ENCODE results near the gene AFM.

The AFM gene, protein sequence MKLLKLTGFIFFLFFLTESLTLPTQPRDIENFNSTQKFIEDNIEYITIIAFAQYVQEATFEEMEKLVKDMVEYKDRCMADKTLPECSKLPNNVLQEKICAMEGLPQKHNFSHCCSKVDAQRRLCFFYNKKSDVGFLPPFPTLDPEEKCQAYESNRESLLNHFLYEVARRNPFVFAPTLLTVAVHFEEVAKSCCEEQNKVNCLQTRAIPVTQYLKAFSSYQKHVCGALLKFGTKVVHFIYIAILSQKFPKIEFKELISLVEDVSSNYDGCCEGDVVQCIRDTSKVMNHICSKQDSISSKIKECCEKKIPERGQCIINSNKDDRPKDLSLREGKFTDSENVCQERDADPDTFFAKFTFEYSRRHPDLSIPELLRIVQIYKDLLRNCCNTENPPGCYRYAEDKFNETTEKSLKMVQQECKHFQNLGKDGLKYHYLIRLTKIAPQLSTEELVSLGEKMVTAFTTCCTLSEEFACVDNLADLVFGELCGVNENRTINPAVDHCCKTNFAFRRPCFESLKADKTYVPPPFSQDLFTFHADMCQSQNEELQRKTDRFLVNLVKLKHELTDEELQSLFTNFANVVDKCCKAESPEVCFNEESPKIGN

DNA sequence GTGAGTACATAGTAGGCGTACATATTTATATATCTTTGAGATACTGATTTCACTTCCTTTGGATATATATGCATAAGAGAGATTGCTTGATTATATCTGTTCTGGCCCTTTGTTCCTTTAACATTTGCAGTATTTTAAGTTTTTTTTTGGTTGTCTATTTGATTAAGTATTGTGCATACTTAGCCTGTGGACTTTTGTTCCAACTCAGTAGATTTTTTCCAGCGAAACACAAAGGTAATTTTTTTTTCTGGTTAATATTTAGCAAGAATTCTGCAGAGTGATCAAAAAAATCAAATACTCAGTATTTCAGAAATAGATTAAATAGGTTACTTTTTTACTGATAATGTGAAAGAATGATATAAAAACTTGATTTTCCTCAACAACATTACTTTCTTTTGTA is at the start of gene AFM:
TSS of gene AFM (plus strand) at position 388 of the 400 bp plus-strand sequence. CDS start 31 bp downstream, outside the sequence.
- FAIRE-seq, result no peak

DNA sequence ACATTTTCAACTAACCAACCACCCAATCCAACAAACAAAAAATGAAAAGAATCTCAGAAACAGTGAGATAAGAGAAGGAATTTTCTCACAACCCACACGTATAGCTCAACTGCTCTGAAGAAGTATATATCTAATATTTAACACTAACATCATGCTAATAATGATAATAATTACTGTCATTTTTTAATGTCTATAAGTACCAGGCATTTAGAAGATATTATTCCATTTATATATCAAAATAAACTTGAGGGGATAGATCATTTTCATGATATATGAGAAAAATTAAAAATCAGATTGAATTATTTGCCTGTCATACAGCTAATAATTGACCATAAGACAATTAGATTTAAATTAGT is 49.8 kb upstream of the AFM start:
- DNase-seq (ENCODE audit: insufficient read length, low spot score) (no peak), FAIRE-seq (no peak)

More for the DNA sequence above, at the start of gene AFM:
- no peak for DNase-seq (ENCODE audit: insufficient read length, low spot score)

DNA sequence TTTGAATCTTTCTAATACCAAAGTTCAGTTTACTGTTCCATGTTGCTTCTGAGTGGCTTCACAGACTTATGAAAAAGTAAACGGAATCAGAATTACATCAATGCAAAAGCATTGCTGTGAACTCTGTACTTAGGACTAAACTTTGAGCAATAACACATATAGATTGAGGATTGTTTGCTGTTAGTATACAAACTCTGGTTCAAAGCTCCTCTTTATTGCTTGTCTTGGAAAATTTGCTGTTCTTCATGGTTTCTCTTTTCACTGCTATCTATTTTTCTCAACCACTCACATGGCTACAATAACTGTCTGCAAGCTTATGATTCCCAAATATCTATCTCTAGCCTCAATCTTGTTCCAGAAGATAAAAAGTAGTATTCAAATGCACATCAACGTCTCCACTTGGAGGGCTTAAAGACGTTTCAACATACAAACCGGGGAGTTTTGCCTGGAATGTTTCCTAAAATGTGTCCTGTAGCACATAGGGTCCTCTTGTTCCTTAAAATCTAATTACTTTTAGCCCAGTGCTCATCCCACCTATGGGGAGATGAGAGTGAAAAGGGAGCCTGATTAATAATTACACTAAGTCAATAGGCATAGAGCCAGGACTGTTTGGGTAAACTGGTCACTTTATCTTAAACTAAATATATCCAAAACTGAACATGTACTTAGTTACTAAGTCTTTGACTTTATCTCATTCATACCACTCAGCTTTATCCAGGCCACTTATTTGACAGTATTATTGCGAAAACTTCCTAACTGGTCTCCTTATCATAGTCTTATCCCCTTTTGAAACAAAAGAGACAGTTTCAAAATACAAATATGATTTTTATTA is 49.2 kb upstream of the AFM start:
- FAIRE-seq (no peak), DNase-seq (ENCODE audit: insufficient read length, low spot score) (no peak)

- no peak for FAIRE-seq
- no peak for DNase-seq (ENCODE audit: insufficient read length, low spot score)
Observed at GRCh38 chr4:73433140-73433539, 48.4 kb upstream of the AFM start.

GRCh38 chr4:73434311-73434710 is 47.2 kb upstream of the AFM start:
- no peak for FAIRE-seq
- DNase-seq (ENCODE audit: insufficient read length, low spot score), result peak; percentile 5

DNA sequence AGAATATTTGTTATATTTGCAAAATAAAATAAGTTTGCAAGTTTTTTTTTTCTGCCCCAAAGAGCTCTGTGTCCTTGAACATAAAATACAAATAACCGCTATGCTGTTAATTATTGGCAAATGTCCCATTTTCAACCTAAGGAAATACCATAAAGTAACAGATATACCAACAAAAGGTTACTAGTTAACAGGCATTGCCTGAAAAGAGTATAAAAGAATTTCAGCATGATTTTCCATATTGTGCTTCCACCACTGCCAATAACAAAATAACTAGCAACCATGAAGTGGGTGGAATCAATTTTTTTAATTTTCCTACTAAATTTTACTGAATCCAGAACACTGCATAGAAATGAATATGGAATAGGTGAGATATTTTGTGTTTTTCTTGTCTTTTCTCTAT is 45.6 kb upstream of the AFM start, which contains the start of gene AFP:
TSS of gene AFP (plus strand) at position 238 of the 400 bp plus-strand sequence. CDS start at position 280, 42 bp downstream.
- DNase-seq (ENCODE audit: insufficient read length, low spot score), result no peak
- no peak for FAIRE-seq

DNA sequence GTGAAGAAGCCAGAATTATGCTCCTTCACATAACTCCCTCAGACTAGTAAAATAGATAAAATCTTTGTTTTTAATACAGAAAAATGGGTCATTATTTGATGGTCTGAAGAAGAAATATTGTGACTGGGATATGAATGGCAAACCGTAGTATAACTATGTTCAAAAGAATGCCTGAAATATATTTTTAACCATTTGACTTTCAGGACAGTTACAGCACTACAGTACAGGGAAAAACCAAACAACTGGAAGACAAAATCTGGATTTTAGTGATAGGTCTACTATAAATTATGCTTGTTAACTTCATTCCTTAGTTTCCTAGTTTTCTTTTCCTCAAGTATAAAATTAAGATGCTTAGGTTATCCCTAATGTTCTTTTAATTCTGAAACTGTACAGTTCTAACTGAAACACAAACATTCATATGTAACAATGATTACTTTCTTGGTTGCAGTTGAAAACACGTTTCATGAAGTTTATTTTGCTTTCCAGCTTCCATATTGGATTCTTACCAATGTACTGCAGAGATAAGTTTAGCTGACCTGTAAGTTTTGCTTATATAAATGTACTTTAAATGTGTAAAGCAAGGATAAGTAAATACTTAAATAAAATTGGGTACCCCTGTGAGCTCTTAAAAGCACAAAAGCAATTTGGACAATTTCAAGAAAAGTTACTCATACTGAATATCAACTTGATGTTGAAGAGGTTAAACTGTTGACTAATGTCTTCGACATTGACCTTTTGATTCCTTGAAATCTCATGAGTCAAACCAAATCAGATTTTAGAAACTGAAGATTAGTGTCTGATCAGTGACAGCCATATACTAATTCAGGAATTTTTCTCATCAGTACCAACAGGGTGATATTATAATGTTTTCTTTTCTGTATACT is 44.6 kb upstream of the AFM start:
- FAIRE-seq, result no peak
- no peak for DNase-seq (ENCODE audit: insufficient read length, low spot score)

DNA sequence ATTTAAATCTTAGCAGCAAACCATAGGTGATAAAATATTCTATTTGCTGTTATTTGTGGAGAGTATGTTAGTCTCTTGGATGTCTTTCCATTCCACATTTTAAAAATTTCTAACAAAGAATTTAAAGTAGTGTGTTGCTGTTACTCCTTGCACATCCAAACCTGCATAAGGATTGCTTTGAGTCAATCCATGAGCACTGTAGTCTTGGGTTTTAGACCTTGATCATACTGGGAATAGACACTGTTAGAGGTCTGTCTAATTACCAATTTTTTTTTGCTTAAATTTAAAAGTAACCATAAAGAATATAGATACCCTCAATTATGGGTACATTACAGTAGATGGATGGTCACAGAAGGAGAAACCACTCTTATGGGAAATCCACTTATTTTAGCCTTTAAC is 44.0 kb upstream of the AFM start:
- FAIRE-seq, result no peak
- no peak for DNase-seq (ENCODE audit: insufficient read length, low spot score)

GRCh38 chr4:73438048-73438447 is 43.5 kb upstream of the AFM start:
- no peak for DNase-seq (ENCODE audit: insufficient read length, low spot score)
- no peak for FAIRE-seq

GRCh38 chr4:73438582-73439215 is 42.8 kb upstream of the AFM start:
- no peak for DNase-seq (ENCODE audit: insufficient read length, low spot score)
- no peak for FAIRE-seq

- no peak for DNase-seq (ENCODE audit: insufficient read length, low spot score)
- FAIRE-seq, result no peak
Observed at GRCh38 chr4:73439445-73439844, 42.1 kb upstream of the AFM start.

GRCh38 chr4:73439991-73440390 is 41.6 kb upstream of the AFM start:
- FAIRE-seq (no peak), DNase-seq (ENCODE audit: insufficient read length, low spot score) (no peak)

DNA sequence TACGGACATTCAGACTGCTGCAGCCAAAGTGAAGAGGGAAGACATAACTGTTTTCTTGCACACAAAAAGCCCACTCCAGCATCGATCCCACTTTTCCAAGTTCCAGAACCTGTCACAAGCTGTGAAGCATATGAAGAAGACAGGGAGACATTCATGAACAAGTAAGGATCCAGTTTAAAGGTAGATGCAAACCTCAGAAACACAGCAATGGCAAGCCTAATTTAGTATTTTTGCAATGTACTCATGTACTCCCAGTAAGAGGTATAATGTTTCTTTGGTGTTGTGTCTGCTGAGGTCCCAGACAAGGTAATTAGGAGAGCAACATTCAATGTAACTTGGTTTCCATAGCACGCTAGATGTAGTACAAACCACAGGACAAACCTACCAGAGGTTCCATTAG is 40.9 kb upstream of the AFM start:
- DNase-seq (ENCODE audit: insufficient read length, low spot score) (no peak), FAIRE-seq (no peak)

- DNase-seq (ENCODE audit: insufficient read length, low spot score), result no peak
- FAIRE-seq, result no peak
Observed at GRCh38 chr4:73442275-73442674, 39.3 kb upstream of the AFM start.

DNA sequence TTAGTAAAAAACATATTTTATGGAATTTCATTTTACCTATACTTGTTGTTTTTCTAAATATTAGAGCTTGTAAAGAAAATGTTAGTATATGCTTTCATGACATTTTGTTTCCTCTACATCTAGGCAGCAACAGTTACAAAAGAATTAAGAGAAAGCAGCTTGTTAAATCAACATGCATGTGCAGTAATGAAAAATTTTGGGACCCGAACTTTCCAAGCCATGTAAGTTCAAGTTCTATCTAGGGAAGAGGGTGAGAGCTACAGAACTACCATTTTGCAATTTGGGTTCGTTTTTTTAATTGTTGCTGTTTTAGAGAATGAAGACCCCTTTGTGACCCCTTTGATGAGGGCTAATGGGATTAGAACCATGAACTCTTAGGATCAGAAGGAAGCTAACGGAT is 38.3 kb upstream of the AFM start:
- DNase-seq (ENCODE audit: insufficient read length, low spot score), result no peak
- no peak for FAIRE-seq

GRCh38 chr4:73445383-73446335 is 35.9 kb upstream of the AFM start:
- DNase-seq (ENCODE audit: insufficient read length, low spot score) (no peak), FAIRE-seq (no peak)

GRCh38 chr4:73446336-73446938 is 35.1 kb upstream of the AFM start:
- peak; percentile 10 for DNase-seq (ENCODE audit: insufficient read length, low spot score)
- no peak for FAIRE-seq

DNA sequence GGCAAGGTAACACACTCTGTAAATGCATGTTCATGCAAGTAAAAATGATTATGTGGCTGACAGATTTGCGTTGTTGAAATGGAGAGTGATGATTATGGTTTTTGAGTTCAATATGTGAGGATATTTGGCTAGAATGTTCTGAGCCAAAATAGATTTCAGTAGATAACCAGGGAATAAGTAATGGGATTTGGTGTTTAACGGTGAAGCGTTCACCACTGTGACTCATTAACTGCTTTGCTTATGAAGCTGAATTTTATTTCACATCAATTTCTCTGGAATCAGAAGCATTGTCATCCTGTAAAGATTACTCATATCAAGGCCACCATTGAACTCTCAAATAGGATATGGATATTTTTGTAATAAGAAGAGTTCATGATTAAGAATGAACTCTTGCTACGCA is 33.9 kb upstream of the AFM start:
- FAIRE-seq (no peak), DNase-seq (ENCODE audit: insufficient read length, low spot score) (no peak)
